Right kidney (tissue), 9 donors: ENCODE results near the gene GATA3.
"Not testable (repeated sequence)": the region's sequence is repeated elsewhere in the genome, so short reads cannot be mapped to it uniquely, and the experiment has no call there.

ENCODE experiments used
- DNase-seq: peaks from one replicate; pipeline ENCODE4 v3.0.0-alpha.2; 2016
- long read RNA-seq, 8 donors: transcript quantifications; one replicate each; lab custom pipeline, GENCODE V29; 2026

Gene GATA3
- long read RNA-seq, donor 1, transcript GATA3-202 (6 exons, 3,123 nt), result major isoform, 12 of 46 reads
- long read RNA-seq, donor 1, partial matches to known transcripts, result 29 of 46 reads
- long read RNA-seq, donor 1, other reads (novel, unspliced or antisense), result 0 of 46 reads
- long read RNA-seq, donor 2, transcript GATA3-202 (6 exons, 3,123 nt), result major isoform, 6 of 37 reads
- long read RNA-seq, donor 2, partial matches to known transcripts, result 28 of 37 reads
- long read RNA-seq, donor 2, other reads (novel, unspliced or antisense), result 0 of 37 reads
- long read RNA-seq, donor 3, transcript GATA3-202 (6 exons, 3,123 nt), result major isoform, 7 of 54 reads
- long read RNA-seq, donor 3, partial matches to known transcripts, result 41 of 54 reads
- long read RNA-seq, donor 3, other reads (novel, unspliced or antisense), result 0 of 54 reads
- long read RNA-seq, donor 4, transcript GATA3-202 (6 exons, 3,123 nt), result major isoform, 9 of 109 reads
- long read RNA-seq, donor 4, partial matches to known transcripts, result 94 of 109 reads
- long read RNA-seq, donor 4, other reads (novel, unspliced or antisense), result 0 of 109 reads
- long read RNA-seq, donor 5, transcript GATA3-202 (6 exons, 3,123 nt), result major isoform, 12 of 50 reads
- long read RNA-seq, donor 5, partial matches to known transcripts, result 37 of 50 reads
- long read RNA-seq, donor 5, other reads (novel, unspliced or antisense), result 0 of 50 reads
- long read RNA-seq, donor 6, transcript GATA3-202 (6 exons, 3,123 nt), result major isoform, 10 of 182 reads
- long read RNA-seq, donor 6, transcript GATA3-205 (2 exons, 748 nt), result minor isoform, 5 of 182 reads
- long read RNA-seq, donor 6, partial matches to known transcripts, result 163 of 182 reads
- long read RNA-seq, donor 6, other reads (novel, unspliced or antisense), result 0 of 182 reads
- long read RNA-seq, donor 7, transcript GATA3-202 (6 exons, 3,123 nt), result major isoform, 10 of 210 reads
- long read RNA-seq, donor 7, transcript GATA3-205 (2 exons, 748 nt), result minor isoform, 5 of 210 reads
- long read RNA-seq, donor 7, partial matches to known transcripts, result 188 of 210 reads
- long read RNA-seq, donor 7, other reads (novel, unspliced or antisense), result 0 of 210 reads
- long read RNA-seq, donor 8, transcript GATA3-202 (6 exons, 3,123 nt), result major isoform, 18 of 105 reads
- long read RNA-seq, donor 8, partial matches to known transcripts, result 77 of 105 reads
- long read RNA-seq, donor 8, other reads (novel, unspliced or antisense), result 5 of 105 reads

- peak; percentile 73 for DNase-seq
Measured at GRCh38 chr10:8054494-8055407, at the start of gene GATA3. GATA3 (plus strand) TSS chr10:8054688; CDS start chr10:8055656, 968 bp downstream.

GRCh38 chr10:8006274-8006999 lies 48.1 kb upstream of the GATA3 start:
- DNase-seq, result no peak

GRCh38 chr10:8009031-8009430 lies 45.5 kb upstream of the GATA3 start:
- no peak for DNase-seq

- no peak for DNase-seq
Measured at GRCh38 chr10:8013006-8013405, 41.5 kb upstream of the GATA3 start.

GRCh38 chr10:8013619-8014018 lies 40.9 kb upstream of the GATA3 start:
- DNase-seq, result no peak

- DNase-seq, result no peak
Measured at GRCh38 chr10:8014649-8015048, 39.8 kb upstream of the GATA3 start.

GRCh38 chr10:8017277-8017676 lies 37.2 kb upstream of the GATA3 start:
- DNase-seq, result no peak

GRCh38 chr10:8023321-8023720 lies 31.2 kb upstream of the GATA3 start:
- no peak for DNase-seq

- DNase-seq, result no peak
Measured at GRCh38 chr10:8023851-8024250, 30.6 kb upstream of the GATA3 start.

GRCh38 chr10:8026349-8027259 lies 27.9 kb upstream of the GATA3 start:
- no peak for DNase-seq

GRCh38 chr10:8031211-8031610 lies 23.3 kb upstream of the GATA3 start:
- not testable (repeated sequence) for DNase-seq

- no peak for DNase-seq
Measured at GRCh38 chr10:8032558-8032957, 21.9 kb upstream of the GATA3 start.

GRCh38 chr10:8033812-8034465 lies 20.5 kb upstream of the GATA3 start:
- DNase-seq, result peak; percentile 66

GRCh38 chr10:8034466-8035005 lies 20.0 kb upstream of the GATA3 start:
- no peak for DNase-seq

GRCh38 chr10:8035006-8035640 lies 19.4 kb upstream of the GATA3 start:
- DNase-seq, result no peak

- peak; percentile 67 for DNase-seq
Measured at GRCh38 chr10:8035641-8036470, 18.6 kb upstream of the GATA3 start.

GRCh38 chr10:8036506-8037198 lies 17.8 kb upstream of the GATA3 start:
- peak; percentile 43 for DNase-seq
